GM18498 (cell line): Measurements from ENCODE around the gene HERPUD2.
"Not testable (repeated sequence)": the region's sequence is repeated elsewhere in the genome, so short reads cannot be mapped to it uniquely, and the experiment has no call there.

ENCODE experiments used
- ATAC-seq: cut with Tn5 transposase; IDR thresholded peaks from one replicate; pipeline ENCODE4 v1.9.1; 2021; ENCODE audit warnings: mild to moderate bottlenecking, moderate library complexity; ENCODE audit not compliant: unreplicated experiment

The HERPUD2 gene

GRCh38 chr7:35681231-35682029 is 13.5 kb downstream of the HERPUD2 start:
- ATAC-seq, result peak; percentile 84

GRCh38 chr7:35680403-35681013 is 14.4 kb downstream of the HERPUD2 start:
- ATAC-seq, result no peak

- ATAC-seq, result no peak
Measured at GRCh38 chr7:35677582-35678356, 17.2 kb downstream of the HERPUD2 start.

GRCh38 chr7:35676211-35676610 is 18.7 kb downstream of the HERPUD2 start:
- no peak for ATAC-seq

- ATAC-seq, result no peak
Measured at GRCh38 chr7:35670856-35671569, 23.9 kb downstream of the HERPUD2 start.

GRCh38 chr7:35660411-35660810 is 34.5 kb downstream of the HERPUD2 start:
- not testable (repeated sequence) for ATAC-seq

- ATAC-seq, result no peak
Measured at GRCh38 chr7:35658606-35659201, 36.2 kb downstream of the HERPUD2 start.

GRCh38 chr7:35657125-35657524 is 37.8 kb downstream of the HERPUD2 start:
- no peak for ATAC-seq

GRCh38 chr7:35654558-35654957 is 40.4 kb downstream of the HERPUD2 start:
- not testable (repeated sequence) for ATAC-seq

GRCh38 chr7:35652124-35652523 is 42.8 kb downstream of the HERPUD2 start:
- ATAC-seq, result no peak

- no peak for ATAC-seq
Measured at GRCh38 chr7:35650751-35651150, 44.2 kb downstream of the HERPUD2 start.

GRCh38 chr7:35649711-35650110 is 45.2 kb downstream of the HERPUD2 start:
- no peak for ATAC-seq

GRCh38 chr7:35648367-35648766 is 46.6 kb downstream of the HERPUD2 start:
- no peak for ATAC-seq

GRCh38 chr7:35647171-35647574 is 47.8 kb downstream of the HERPUD2 start:
- ATAC-seq, result peak; percentile 59

- ATAC-seq, result no peak
Measured at GRCh38 chr7:35646289-35647023, 48.5 kb downstream of the HERPUD2 start.

GRCh38 chr7:35645691-35646090 is 49.2 kb downstream of the HERPUD2 start:
- no peak for ATAC-seq

GRCh38 chr7:35630024-35630972 is 64.6 kb downstream of the HERPUD2 start:
- ATAC-seq, result no peak

- peak; percentile 78 for ATAC-seq
Measured at GRCh38 chr7:35624299-35625186, 70.4 kb downstream of the HERPUD2 start.
